Rectal smooth muscle tissue (tissue), 1 donor: ENCODE data around the gene LRRC49.
"Not testable (repeated sequence)": the region's sequence is repeated elsewhere in the genome, so short reads cannot be mapped to it uniquely, and the experiment has no call there.

Experiments used
- H3K27ac ChIP-seq: one replicate; pipeline ENCODE4 v1.7.0; 2013; ENCODE audit warnings: low read depth, low read length, inconsistent platforms
- H3K27me3 ChIP-seq: one replicate; pipeline ENCODE4 v1.7.0; 2013; ENCODE audit warnings: low read length; ENCODE audit not compliant: control insufficient read depth, insufficient read depth
- H3K36me3 ChIP-seq: one replicate; pipeline ENCODE4 v1.7.0; 2013; ENCODE audit warnings: low read length; ENCODE audit not compliant: control insufficient read depth, insufficient read depth
- H3K4me1 ChIP-seq: one replicate; pipeline ENCODE4 v1.7.0; 2013; ENCODE audit warnings: low read length; ENCODE audit not compliant: control insufficient read depth, insufficient read depth
- H3K4me3 ChIP-seq: one replicate; pipeline ENCODE4 v1.7.0; 2013; ENCODE audit warnings: low read length
- H3K9ac ChIP-seq: one replicate; pipeline ENCODE4 v1.7.0; 2013; ENCODE audit warnings: low read length

Gene LRRC49

GRCh38 chr15:70916531-70916930 is 23.9 kb downstream of the LRRC49 start:
- no peak overlapping the region for H3K4me3 ChIP-seq
- no peaks in the 10 kb centered on the region for H3K36me3 ChIP-seq
- no peak overlapping the region for H3K9ac ChIP-seq
- no peaks in the 10 kb centered on the region for H3K27me3 ChIP-seq
- no peaks in the 10 kb centered on the region for H3K4me1 ChIP-seq
- H3K27ac ChIP-seq: no peak overlapping the region

- no peak overlapping the region for H3K4me3 ChIP-seq
- no peak overlapping the region for H3K9ac ChIP-seq
- no peak overlapping the region for H3K27ac ChIP-seq
- no peaks in the 10 kb centered on the region for H3K27me3 ChIP-seq
- no peaks in the 10 kb centered on the region for H3K4me1 ChIP-seq
- no peaks in the 10 kb centered on the region for H3K36me3 ChIP-seq
Measured at GRCh38 chr15:70917955-70918354, 25.3 kb downstream of the LRRC49 start.

GRCh38 chr15:70920981-70921696 is 28.5 kb downstream of the LRRC49 start:
- Histone ChIP-seq H3K27ac (no peak overlapping the region), H3K9ac (no peak overlapping the region), H3K36me3 (no peaks in the 10 kb centered on the region), H3K4me1 (no peaks in the 10 kb centered on the region), H3K27me3 (no peaks in the 10 kb centered on the region), H3K4me3 (no peak overlapping the region)

GRCh38 chr15:70922119-70922518 is 29.5 kb downstream of the LRRC49 start:
- Histone ChIP-seq H3K4me3 (no peak overlapping the region), H3K36me3 (no peaks in the 10 kb centered on the region), H3K4me1 (no peaks in the 10 kb centered on the region), H3K27ac (no peak overlapping the region), H3K27me3 (no peaks in the 10 kb centered on the region), H3K9ac (no peak overlapping the region)

GRCh38 chr15:70923311-70924080 is 30.9 kb downstream of the LRRC49 start:
- H3K36me3 ChIP-seq: no peaks in the 10 kb centered on the region
- H3K27me3 ChIP-seq: no peaks in the 10 kb centered on the region

GRCh38 chr15:70926914-70927313 is 34.3 kb downstream of the LRRC49 start:
- H3K36me3 ChIP-seq, H3K27ac ChIP-seq, H3K9ac ChIP-seq, H3K27me3 ChIP-seq, H3K4me3 ChIP-seq, H3K4me1 ChIP-seq: not testable (repeated sequence)

More at GRCh38 chr15:70923311-70924080, 30.9 kb downstream of the LRRC49 start:
- no peak overlapping the region for H3K9ac ChIP-seq
- no peaks in the 10 kb centered on the region for H3K4me1 ChIP-seq
- H3K4me3 ChIP-seq: no peak overlapping the region
- no peak overlapping the region for H3K27ac ChIP-seq

GRCh38 chr15:70931821-70932220 is 39.2 kb downstream of the LRRC49 start:
- H3K9ac ChIP-seq: no peak overlapping the region
- H3K36me3 ChIP-seq: no peaks in the 10 kb centered on the region
- no peaks in the 10 kb centered on the region for H3K27me3 ChIP-seq
- H3K4me3 ChIP-seq: no peak overlapping the region
- no peak overlapping the region for H3K27ac ChIP-seq
- H3K4me1 ChIP-seq: no peaks in the 10 kb centered on the region

GRCh38 chr15:70932397-70932796 is 39.8 kb downstream of the LRRC49 start:
- H3K27me3 ChIP-seq: no peaks in the 10 kb centered on the region
- no peaks in the 10 kb centered on the region for H3K4me1 ChIP-seq
- H3K36me3 ChIP-seq: no peaks in the 10 kb centered on the region
- H3K27ac ChIP-seq: no peak overlapping the region
- H3K4me3 ChIP-seq: no peak overlapping the region
- no peak overlapping the region for H3K9ac ChIP-seq

GRCh38 chr15:70933411-70933810 is 40.8 kb downstream of the LRRC49 start:
- no peaks in the 10 kb centered on the region for H3K36me3 ChIP-seq
- no peaks in the 10 kb centered on the region for H3K27me3 ChIP-seq
- no peaks in the 10 kb centered on the region for H3K4me1 ChIP-seq
- H3K9ac ChIP-seq: no peak overlapping the region
- H3K4me3 ChIP-seq: no peak overlapping the region
- no peak overlapping the region for H3K27ac ChIP-seq

- H3K36me3 ChIP-seq: no peaks in the 10 kb centered on the region
- no peaks in the 10 kb centered on the region for H3K27me3 ChIP-seq
- no peaks in the 10 kb centered on the region for H3K4me1 ChIP-seq
- no peak overlapping the region for H3K9ac ChIP-seq
- no peak overlapping the region for H3K4me3 ChIP-seq
- H3K27ac ChIP-seq: no peak overlapping the region
Measured at GRCh38 chr15:70935631-70936030, 43.0 kb downstream of the LRRC49 start.

- Histone ChIP-seq H3K4me3 (no peak overlapping the region), H3K4me1 (no peaks in the 10 kb centered on the region), H3K36me3 (no peaks in the 10 kb centered on the region), H3K27me3 (no peaks in the 10 kb centered on the region), H3K27ac (no peak overlapping the region), H3K9ac (no peak overlapping the region)
Measured at GRCh38 chr15:70936326-70936725, 43.7 kb downstream of the LRRC49 start.

GRCh38 chr15:70943285-70943684 is 50.7 kb downstream of the LRRC49 start:
- not testable (repeated sequence) for H3K4me3 ChIP-seq, H3K4me1 ChIP-seq, H3K27ac ChIP-seq, H3K9ac ChIP-seq, H3K27me3 ChIP-seq, H3K36me3 ChIP-seq
